Measurements from ENCODE around the gene FKRP.
"Not testable (repeated sequence)": the region's sequence is repeated elsewhere in the genome, so short reads cannot be mapped to it uniquely, and the experiment has no call there.

Gene FKRP

GRCh38 chr19:46764817-46765291 is 19.0 kb downstream of the FKRP start:
- TF ChIP-seq CTCF (IDR thresholded peaks at IDR 0.05; ENCODE audit: extremely low read depth, insufficient read depth, missing control alignments): no peak
- in situ Hi-C loops (cut with MboI; ENCODE audit: low pct_unique_long_range_greater_than_20kb, low sequenced_read_pairs, unreplicated experiment): loop anchor here (5.0 kb wide), 1 partner anchor 77 kb away; no protein-coding TSS in a partner anchor
- no peak for DNase-seq (ENCODE audit: low spot score)

GRCh38 chr19:46766569-46767317 is 20.9 kb downstream of the FKRP start:
- in situ Hi-C loops (cut with MboI; ENCODE audit: low pct_unique_long_range_greater_than_20kb, low sequenced_read_pairs, unreplicated experiment): no loop called here
- peak; percentile 76 for DNase-seq (ENCODE audit: low spot score)
- peak; percentile 83 for TF ChIP-seq CTCF (IDR thresholded peaks at IDR 0.05; ENCODE audit: extremely low read depth, insufficient read depth, missing control alignments)

- in situ Hi-C loops (cut with MboI; ENCODE audit: low pct_unique_long_range_greater_than_20kb, low sequenced_read_pairs, unreplicated experiment); DNase-seq (ENCODE audit: low spot score): not testable (repeated sequence)
Measured at GRCh38 chr19:46768746-46769145, 22.9 kb downstream of the FKRP start.

- TF ChIP-seq CTCF (IDR thresholded peaks at IDR 0.05; ENCODE audit: extremely low read depth, insufficient read depth, missing control alignments): no peak
- no peak for DNase-seq (ENCODE audit: low spot score)
- in situ Hi-C loops (cut with MboI; ENCODE audit: low pct_unique_long_range_greater_than_20kb, low sequenced_read_pairs, unreplicated experiment): no loop called here
Measured at GRCh38 chr19:46772170-46773017, 26.5 kb downstream of the FKRP start.

GRCh38 chr19:46773018-46773399 is 27.2 kb downstream of the FKRP start:
- TF ChIP-seq CTCF (IDR thresholded peaks at IDR 0.05; ENCODE audit: extremely low read depth, insufficient read depth, missing control alignments): no peak
- in situ Hi-C loops (cut with MboI; ENCODE audit: low pct_unique_long_range_greater_than_20kb, low sequenced_read_pairs, unreplicated experiment): no loop called here
- no peak for DNase-seq (ENCODE audit: low spot score)

- in situ Hi-C loops (cut with MboI; ENCODE audit: low pct_unique_long_range_greater_than_20kb, low sequenced_read_pairs, unreplicated experiment): no loop called here
- DNase-seq (ENCODE audit: low spot score): no peak
- no peak for TF ChIP-seq CTCF (IDR thresholded peaks at IDR 0.05; ENCODE audit: extremely low read depth, insufficient read depth, missing control alignments)
Measured at GRCh38 chr19:46775642-46776258, 29.9 kb downstream of the FKRP start.
